MCF 10A (cell line): ENCODE data around the gene ELMO3. TPM values are rescaled to one million over a fixed set of nuclear protein-coding genes. Genes with fewer than 3 reads are reported as not detected.

Source experiments
- BruUV-seq: library from RNA; stranded (reverse); fragments of 400-500 nt; replicated peaks from 2 replicates; lab custom pipeline; 2021; lab: Mats Ljungman, UMichigan
- CTCF ChIA-PET: fragments of 300-600 bp; sonication (Branson Sonifier 250); formaldehyde crosslinking; extraction: SDS; loops from one replicate; lab custom pipeline; 2021; ENCODE audit warnings: antibody characterized with exemption, inconsistent platforms; lab: Yijun Ruan, JAX
- POLR2A ChIA-PET: fragments of 300-600, 350-650 bp; sonication (Branson Sonifier 250); formaldehyde crosslinking; extraction: SDS; loops from one replicate; lab custom pipeline; 2020; ENCODE audit warnings: antibody characterized with exemption, inconsistent platforms; lab: Yijun Ruan, JAX
- DNase-seq: peaks from one replicate; pipeline ENCODE4 v3.0.0-alpha.2; 2018; ENCODE audit not compliant: unreplicated experiment
- H3K27ac Mint-ChIP-seq: one replicate; pipeline ENCODE4 v1.8.0; 2022; ENCODE audit warnings: mild to moderate bottlenecking, low read depth, mixed read lengths; ENCODE audit not compliant: unreplicated experiment
- H3K27me3 Mint-ChIP-seq: one replicate; pipeline ENCODE4 v1.8.0; 2022; ENCODE audit warnings: mixed read lengths; ENCODE audit not compliant: insufficient read depth, unreplicated experiment
- H3K36me3 Mint-ChIP-seq: one replicate; pipeline ENCODE4 v1.8.0; 2022; ENCODE audit warnings: mild to moderate bottlenecking, moderate library complexity, mixed read lengths; ENCODE audit not compliant: insufficient read depth, unreplicated experiment
- H3K4me1 Mint-ChIP-seq: one replicate; pipeline ENCODE4 v1.8.0; 2022; ENCODE audit warnings: mixed read lengths; ENCODE audit not compliant: insufficient read depth, unreplicated experiment
- H3K4me3 Mint-ChIP-seq: one replicate; pipeline ENCODE4 v1.8.0; 2022; ENCODE audit warnings: mild to moderate bottlenecking, moderate library complexity, mixed read lengths; ENCODE audit not compliant: unreplicated experiment
- H3K9me3 Mint-ChIP-seq: one replicate; pipeline ENCODE4 v1.8.0; 2022; ENCODE audit warnings: mixed read lengths; ENCODE audit not compliant: unreplicated experiment
- intact Hi-C: fragments of 100-400 bp; cut with micrococcal nuclease; formaldehyde crosslinking; loops from 2 replicates; pipeline ENCODE4 v1.14.1; 2022
- total RNA-seq: library from RNA; stranded (reverse); gene quantifications from 2 replicates; pipeline ENCODE4 v1.2.3, GENCODE V29; 2022
- TF ChIP-seq, protein P1 (sequence below): fragments of 200-600 bp; IDR thresholded peaks from one replicate; pipeline ENCODE4 v1.8.0; 2022; ENCODE audit warnings: antibody characterized with exemption, mild to moderate bottlenecking; ENCODE audit not compliant: unreplicated experiment

ELMO3 gene
- total RNA-seq, 1 experiment from 2014 or later, result 12.0 TPM

DNA sequence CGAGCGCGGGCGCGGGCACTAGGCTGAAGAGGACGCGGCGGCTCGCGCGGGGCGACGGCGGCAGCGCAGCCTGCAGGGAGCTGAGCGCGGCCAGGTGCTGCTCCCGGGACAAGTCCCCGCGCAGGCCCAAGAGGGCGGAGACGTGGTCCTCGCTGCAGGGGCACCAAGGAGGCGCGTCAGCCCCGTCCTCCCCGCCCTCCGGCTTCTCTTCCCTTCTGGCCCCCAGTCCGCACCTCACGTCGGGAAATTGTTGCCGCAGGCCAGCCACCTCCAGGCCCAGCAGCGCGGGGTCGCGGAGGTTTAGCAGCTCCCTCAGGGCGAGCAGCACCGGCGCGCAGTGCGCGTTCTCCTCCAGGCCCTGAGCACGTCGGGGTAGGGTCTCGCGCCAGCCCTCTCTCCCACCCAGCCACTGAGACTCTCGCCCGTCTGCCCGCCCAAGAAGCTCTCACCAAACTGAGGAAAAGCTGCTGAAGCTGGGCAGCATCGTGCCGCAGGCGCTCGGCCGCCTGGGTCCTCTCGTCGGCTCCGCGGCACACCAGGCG, 14.4 kb upstream of the ELMO3 start:
- Mint-ChIP-seq H3K4me3 (no peak overlapping the region), H3K36me3 (no peaks in the 10 kb centered on the region), H3K4me1 (peaks cover 5% of the 10 kb centered on the region), H3K9me3 (no peaks in the 10 kb centered on the region), H3K27ac (no peak overlapping the region), H3K27me3 (no peaks in the 10 kb centered on the region)
- CTCF ChIA-PET, result interaction anchor here (0.5 to 2.2 kb wide), 18 partner anchors 9 to 541 kb away, joined by 3 to 12 read pairs (median 4); partner anchors contain the start of genes CES4A, ELMO3, FBXL8 and TRADD
- TF ChIP-seq, protein P1, sequence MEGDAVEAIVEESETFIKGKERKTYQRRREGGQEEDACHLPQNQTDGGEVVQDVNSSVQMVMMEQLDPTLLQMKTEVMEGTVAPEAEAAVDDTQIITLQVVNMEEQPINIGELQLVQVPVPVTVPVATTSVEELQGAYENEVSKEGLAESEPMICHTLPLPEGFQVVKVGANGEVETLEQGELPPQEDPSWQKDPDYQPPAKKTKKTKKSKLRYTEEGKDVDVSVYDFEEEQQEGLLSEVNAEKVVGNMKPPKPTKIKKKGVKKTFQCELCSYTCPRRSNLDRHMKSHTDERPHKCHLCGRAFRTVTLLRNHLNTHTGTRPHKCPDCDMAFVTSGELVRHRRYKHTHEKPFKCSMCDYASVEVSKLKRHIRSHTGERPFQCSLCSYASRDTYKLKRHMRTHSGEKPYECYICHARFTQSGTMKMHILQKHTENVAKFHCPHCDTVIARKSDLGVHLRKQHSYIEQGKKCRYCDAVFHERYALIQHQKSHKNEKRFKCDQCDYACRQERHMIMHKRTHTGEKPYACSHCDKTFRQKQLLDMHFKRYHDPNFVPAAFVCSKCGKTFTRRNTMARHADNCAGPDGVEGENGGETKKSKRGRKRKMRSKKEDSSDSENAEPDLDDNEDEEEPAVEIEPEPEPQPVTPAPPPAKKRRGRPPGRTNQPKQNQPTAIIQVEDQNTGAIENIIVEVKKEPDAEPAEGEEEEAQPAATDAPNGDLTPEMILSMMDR, result no peak
- intact Hi-C loops, result loop anchor here (2.0 to 5.0 kb wide), 2 partner anchors 208 to 287 kb away; no protein-coding TSS in a partner anchor
- POLR2A ChIA-PET, result interaction anchor here (0.7 to 4.9 kb wide), 13 partner anchors 10 to 196 kb away, joined by 3 to 46 read pairs (median 3); partner anchors contain the start of genes CES4A, FBXL8, FHOD1 and NOL3
- no peak for DNase-seq
- BruUV-seq, result no TSS peak

DNA sequence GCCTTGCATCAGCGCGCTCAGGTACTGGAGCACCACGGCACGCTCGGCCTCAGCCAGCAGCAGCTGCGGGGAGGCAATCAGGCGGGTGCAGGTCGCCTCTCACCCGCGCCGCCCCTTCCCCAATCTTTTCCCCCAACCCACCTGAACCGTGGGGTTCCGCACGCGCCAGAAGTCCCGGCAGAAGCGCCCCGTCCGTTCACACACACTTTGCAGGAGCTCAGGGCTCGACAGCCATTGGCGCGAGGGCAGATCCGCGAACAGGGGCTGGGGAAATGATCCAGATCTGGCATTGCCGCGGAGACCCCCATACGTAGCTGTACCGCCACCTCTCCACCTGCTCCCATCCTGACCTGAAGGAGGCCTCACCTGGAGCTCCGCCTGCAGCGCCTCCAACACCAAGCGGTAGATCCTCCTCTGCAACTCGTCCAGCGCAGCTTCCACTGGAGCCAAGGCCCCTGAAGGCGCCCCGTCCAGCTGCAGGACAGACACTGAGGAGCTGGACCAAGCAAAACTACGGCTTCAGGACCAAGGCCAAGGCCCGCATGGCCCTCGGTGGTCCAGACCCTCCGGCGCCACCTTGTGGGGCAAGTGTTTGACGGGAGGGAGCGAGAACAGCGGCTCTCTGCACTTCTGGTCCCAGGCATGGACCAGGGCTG, 13.8 kb upstream of the ELMO3 start:
- BruUV-seq, result no TSS peak
- Mint-ChIP-seq H3K36me3 (no peaks in the 10 kb centered on the region), H3K4me3 (no peak overlapping the region), H3K4me1 (peaks cover 5% of the 10 kb centered on the region), H3K27me3 (no peaks in the 10 kb centered on the region), H3K27ac (no peak overlapping the region), H3K9me3 (no peaks in the 10 kb centered on the region)
- intact Hi-C loops, result loop anchor here (1.0 to 5.0 kb wide), 3 partner anchors 208 to 288 kb away; no protein-coding TSS in a partner anchor
- TF ChIP-seq, protein P1, result peak; percentile 71
- ChIA-PET POLR2A (interaction anchor here (0.7 to 4.9 kb wide), 10 partner anchors 10 to 200 kb away, joined by 3 to 46 read pairs (median 3); partner anchors contain the start of genes CES4A, FBXL8 and TRADD), CTCF (interaction anchor here (0.5 to 2.2 kb wide), 26 partner anchors 9 to 541 kb away, joined by 3 to 12 read pairs (median 4); partner anchors contain the start of genes CES4A, ELMO3, FBXL8 and TRADD)
- peak; percentile 85 for DNase-seq

GRCh38 chr16:67185651-67186134, 13.2 kb upstream of the ELMO3 start:
- no peak for DNase-seq
- Mint-ChIP-seq H3K4me1 (peaks cover 5% of the 10 kb centered on the region), H3K27me3 (no peaks in the 10 kb centered on the region), H3K9me3 (no peaks in the 10 kb centered on the region), H3K27ac (no peak overlapping the region), H3K36me3 (no peaks in the 10 kb centered on the region), H3K4me3 (no peak overlapping the region)
- intact Hi-C loops, result loop anchor here (1.0 to 2.0 kb wide), 2 partner anchors 209 to 231 kb away; no protein-coding TSS in a partner anchor
- POLR2A ChIA-PET, result interaction anchor here (0.7 to 4.9 kb wide), 6 partner anchors 9 to 199 kb away, joined by 3 to 46 read pairs (median 5); partner anchors contain the start of genes FBXL8 and TRADD
- TF ChIP-seq, protein P1, result no peak
- no TSS peak for BruUV-seq
- CTCF ChIA-PET, result interaction anchor here (0.6 to 2.2 kb wide), 21 partner anchors 9 to 312 kb away, joined by 3 to 12 read pairs (median 4); partner anchors contain the start of genes CES4A, ELMO3, FBXL8 and TRADD
